Subcutaneous preadipocyte (primary cell): ENCODE data around the gene MGMT. TPM values are rescaled to one million over a fixed set of nuclear protein-coding genes. Genes with fewer than 3 reads are reported as not detected.

Experiments used
- total RNA-seq: library from RNA; depleted of rRNA; stranded (reverse); fragments of >200 nt; gene quantifications from 2 replicates; pipeline ENCODE4 v1.2.3, GENCODE V29; 2012

Gene MGMT
- 19.4 and 23.1 TPM in 2 replicates for total RNA-seq

GRCh38 chr10:129466703-129467358 is at the start of gene MGMT:
Gene MGMT (plus strand): TSS chr10:129467241.

